GM12878 (cell line): ENCODE measurements around the gene CEND1. TPM values are rescaled to one million over a fixed set of nuclear protein-coding genes. Genes with fewer than 3 reads are reported as not detected.
A peak's percentile ranks its signal among the peaks of the same experiment; 100 is the strongest.

ENCODE experiments used
- ATAC-seq: fragments of 200-7000 bp; cut with Tn5 transposase; 3 replicates; pipeline ENCODE4 v1.9.1; 2020; ENCODE audit warnings: mild to moderate bottlenecking, moderate library complexity
- Bru-seq: library from RNA; stranded (reverse); fragments of 400-500 nt; gene quantifications from one replicate; lab custom pipeline; 2021; lab: Mats Ljungman, UMichigan
- BruChase-seq, 2 experiments: library from RNA; stranded (reverse); fragments of 400-500 nt; gene quantifications; one replicate each; lab custom pipeline; 2021; lab: Mats Ljungman, UMichigan
- BruUV-seq: library from RNA; stranded (reverse); fragments of 400-500 nt; replicated peaks from 2 replicates; lab custom pipeline; 2021; lab: Mats Ljungman, UMichigan
- CTCF ChIA-PET: fragments of 300-600 bp; sonication (Branson Sonifier 250); formaldehyde crosslinking; extraction: SDS; loops from one replicate; lab custom pipeline; 2021; ENCODE audit warnings: inconsistent platforms; lab: Yijun Ruan, JAX
- POLR2A ChIA-PET: fragments of 350-600 bp; formaldehyde crosslinking; extraction: SDS; loops from one replicate; lab custom pipeline; 2021; ENCODE audit warnings: inconsistent platforms; lab: Charles Lee
- RAD21 ChIA-PET: fragments of 300-600 bp; sonication (Branson Sonifier 250); formaldehyde crosslinking; loops from one replicate; lab custom pipeline; 2023; ENCODE audit warnings: antibody characterized with exemption; ENCODE audit not compliant: unreplicated experiment; lab: Charles Lee
- SMC1A ChIA-PET: fragments of 300-600 bp; sonication (Branson Sonifier 250); formaldehyde crosslinking; loops from one replicate; lab custom pipeline; 2023; ENCODE audit not compliant: unreplicated experiment, uncharacterized antibody; lab: Charles Lee
- DNase-seq: peaks from one replicate; pipeline ENCODE4 v3.0.0-alpha.2; 2011; ENCODE audit warnings: low read depth, low spot score
- FAIRE-seq: peaks from 3 replicates; lab custom pipeline; 2011; peaks lifted over from hg19 to GRCh38; lab: Jason Lieb, UNC
- H2AFZ ChIP-seq: 2 replicates; pipeline ENCODE4 v1.6.0; 2011; ENCODE audit warnings: low read depth, low read length, control low read depth; ENCODE audit not compliant: control insufficient read depth
- H3K27ac ChIP-seq: 2 replicates; pipeline ENCODE4 v1.5.1; 2011; ENCODE audit warnings: control low read depth; ENCODE audit not compliant: control insufficient read depth, insufficient read depth
- H3K27me3 ChIP-seq, 2 experiments: replicated peaks in 1 of 2; 2 replicates each; pipeline versions ENCODE4 v1.6.0 to v1.6.1; 2011; ENCODE audit warnings: low read length in 1 of 2; ENCODE audit not compliant: control insufficient read depth in 2 of 2, insufficient read depth in 2 of 2
- H3K36me3 ChIP-seq, 2 experiments: 2 replicates each; pipeline ENCODE4 v1.5.1; 2011; ENCODE audit warnings: low read length in 1 of 2; ENCODE audit not compliant: control insufficient read depth in 2 of 2, insufficient read depth in 2 of 2
- H3K4me1 ChIP-seq: 2 replicates; pipeline ENCODE4 v1.6.1; 2011; ENCODE audit warnings: mild to moderate bottlenecking, low read length, moderate library complexity, mixed read lengths; ENCODE audit not compliant: control insufficient read depth, insufficient read depth
- H3K4me2 ChIP-seq: 2 replicates; pipeline ENCODE4 v1.6.0; 2011; ENCODE audit warnings: control low read depth; ENCODE audit not compliant: control insufficient read depth, insufficient read depth
- H3K4me3 ChIP-seq: fragments of 200-600 bp; sonication (generic); 2 replicates; pipeline ENCODE4 v1.5.1; 2016
- H3K79me2 ChIP-seq: 2 replicates; pipeline ENCODE4 v1.6.0; 2011; ENCODE audit warnings: low read length; ENCODE audit not compliant: control insufficient read depth, insufficient read depth
- H3K9ac ChIP-seq: 2 replicates; pipeline ENCODE4 v1.8.0; 2011; ENCODE audit warnings: low read length, control low read depth, mixed read lengths; ENCODE audit not compliant: control insufficient read depth, insufficient read depth
- H3K9me3 ChIP-seq: replicated peaks from 3 replicates; pipeline ENCODE4 v1.5.1; 2011; ENCODE audit warnings: mild to moderate bottlenecking, low read length; ENCODE audit not compliant: control insufficient read depth, insufficient read depth
- H4K20me1 ChIP-seq: 2 replicates; pipeline ENCODE4 v1.6.0; 2011; ENCODE audit not compliant: control insufficient read depth, insufficient read depth
- E4F1 ChIP-seq: fragments of 450-650 bp; IDR thresholded peaks from 2 replicates; pipeline ENCODE4 v1.6.1; 2018; ENCODE audit warnings: borderline replicate concordance, mild to moderate bottlenecking; ENCODE audit not compliant: partially characterized antibody
- NFIC ChIP-seq: IDR thresholded peaks from 2 replicates; pipeline ENCODE4 v1.6.1; 2012; ENCODE audit warnings: low read depth, mild to moderate bottlenecking, inconsistent platforms, low read length, moderate library complexity
- POLR2A ChIP-seq: IDR thresholded peaks from 2 replicates; pipeline ENCODE4 v1.6.1; 2011; ENCODE audit warnings: low read depth, mild to moderate bottlenecking, low read length
- RCOR1 ChIP-seq: conservative IDR thresholded peaks from 2 replicates; pipeline ENCODE4 v1.6.1; 2012; ENCODE audit warnings: low read depth, low read length, improper control_type of control experiment
- SREBF2 ChIP-seq: IDR thresholded peaks from 2 replicates; pipeline ENCODE4 v1.6.1; 2012; ENCODE audit warnings: mild to moderate bottlenecking, low read length
- YBX1 ChIP-seq: fragments of 450-650 bp; IDR thresholded peaks from 2 replicates; pipeline ENCODE4 v1.6.1; 2016; ENCODE audit warnings: antibody characterized with exemption
- WGBS: methylation state at CpG from one replicate; pipeline ENCODE4 v1.1.6; 2016; ENCODE audit warnings: low lambda C conversion rate; ENCODE audit not compliant: insufficient replicate concordance, insufficient coverage; ENCODE audit errors: missing lambda C conversion rate; 5-methylcytosine and 5-hydroxymethylcytosine counted together
- in situ Hi-C: fragments of 300-500 bp; cut with MboI; formaldehyde crosslinking; loops from 9 replicates; pipeline ENCODE4 v1.14.3; 2018; ENCODE audit warnings: mixed read lengths
- intact Hi-C: fragments of 100-400 bp; cut with micrococcal nuclease; formaldehyde crosslinking; loops from one replicate; pipeline ENCODE4 v1.14.2; 2022; ENCODE audit not compliant: unreplicated experiment
- long read RNA-seq, 2 experiments: library from polyadenylated mRNA; unstranded; transcript quantifications; one replicate each; pipeline ENCODE4 v2.0.0, GENCODE V29; 2019 to 2020
- polyA minus RNA-seq, 3 experiments: library from RNA; depleted of rRNA, polyadenylated mRNA; stranded (reverse); fragments of >200 nt; gene quantifications; 2 replicates each; pipeline ENCODE4 v1.2.3, GENCODE V29; 2011
- polyA plus RNA-seq, 11 experiments: library from polyadenylated mRNA; depleted of rRNA in 4 of 11; unstranded in 6 of 11; stranded (reverse) in 5 of 11; fragments of >200 nt; fragmentation: Nextera tagmentation in 4 of 11; fragmentation: Illumina TruSeq in 1 of 11; extraction: Ambion mirVana in 4 of 11; extraction: Trizol in 1 of 11; gene quantifications; 1 replicate in 1 of 11; 2 replicates in 10 of 11; pipeline versions ENCODE4 v1.2.1 to v1.2.3, GENCODE V29; 2011 to 2016; ENCODE audit warnings: inconsistent platforms in 2 of 11, missing spikeins in 2 of 11, low read depth in 1 of 11
- total RNA-seq, 4 experiments: library from RNA; depleted of rRNA in 3 of 4; stranded (reverse); fragments of >200 nt in 3 of 4; fragmentation: Illumina TruSeq in 1 of 4; extraction: Trizol in 1 of 4; gene quantifications; 2 replicates each; pipeline versions ENCODE4 v1.2.1 to v1.2.3, GENCODE V29; 2013 to 2021
- TF ChIP-seq, protein P1 (sequence below): fragments of 450-650 bp; conservative IDR thresholded peaks from 2 replicates; pipeline ENCODE4 v1.6.1; 2017; ENCODE audit warnings: mild to moderate bottlenecking, moderate library complexity

Gene CEND1
- total RNA-seq (2013; cell fraction: nucleolus; rRNA removed): 0.59 and 1.2 TPM in 2 replicates
- 5.5 and 7.2 TPM in 2 replicates for total RNA-seq (2014; rRNA removed)
- 1.3 and 2.2 TPM in 2 replicates for total RNA-seq (2014; rRNA removed; fragmentation: Illumina TruSeq; extraction: Trizol)
- total RNA-seq (2021): 6.9 and 9.0 TPM in 2 replicates
- 0.83 TPM for polyA plus RNA-seq (2011; ENCODE audit: low read depth)
- 0.22 and 0.31 TPM in 2 replicates for polyA plus RNA-seq (2011; rRNA removed)
- 1.2 and 1.5 TPM in 2 replicates for polyA plus RNA-seq (2011; cell fraction: cytosol; rRNA removed)
- polyA plus RNA-seq (2011; cell fraction: nucleus; rRNA removed): 1.2 and 2.8 TPM in 2 replicates
- polyA plus RNA-seq (2012): 2.0 and 3.4 TPM in 2 replicates
- polyA plus RNA-seq (2014; fragmentation: Illumina TruSeq; extraction: Trizol): 0.35 and 1.4 TPM in 2 replicates
- polyA plus RNA-seq (2014; fragmentation: Nextera tagmentation; extraction: Ambion mirVana): under 1 TPM in 1 of 2 experiments, not detected in 1; 0.55 TPM
- 7.3 and 10.1 TPM in 2 replicates for polyA plus RNA-seq (2014; rRNA removed)
- polyA plus RNA-seq (2016; fragmentation: Nextera tagmentation; extraction: Ambion mirVana): 10 to 100 TPM; 12.7 to 13.6 TPM
- 0.21 TPM in 1 of 2 replicates, not detected in the other for polyA minus RNA-seq (2011; rRNA and poly(A)+ RNA removed)
- polyA minus RNA-seq (2011; cell fraction: cytosol; rRNA and poly(A)+ RNA removed): 0.67 and 1.4 TPM in 2 replicates
- 0.36 and 0.77 TPM in 2 replicates for polyA minus RNA-seq (2011; cell fraction: nucleus; rRNA and poly(A)+ RNA removed)
- Bru-seq, nascent RNA: percentile 42 among the genes with signal in this experiment
- BruChase-seq, experiment 1, labeled RNA remaining after a 6-hour chase: percentile 27 among the genes with signal in this experiment
- BruChase-seq, experiment 2, labeled RNA remaining after a 2-hour chase: percentile 39 among the genes with signal in this experiment
- long read RNA-seq, experiment 1, transcript CEND1-201 (2 exons, 1,649 nt): major isoform, 9 of 11 reads
- long read RNA-seq, experiment 1, partial matches to known transcripts: 0 of 11 reads
- long read RNA-seq, experiment 1, other reads (novel, unspliced or antisense): 2 of 11 reads
- long read RNA-seq, experiment 2, partial matches to known transcripts: 0 of 1 reads
- long read RNA-seq, experiment 2, other reads (novel, unspliced or antisense): 0 of 1 reads

- intact Hi-C loops: no loop called here
- no peak for FAIRE-seq
- peak within 1 kb of the TSS; percentile 63; the same call in 1 of the 2 replicates for H3K4me3 ChIP-seq
Observed at GRCh38 chr11:789943-790342, at the start of gene CEND1. Gene CEND1 (minus strand): TSS chr11:790090. CDS start chr11:788576, 1,514 bp downstream.

More at GRCh38 chr11:789943-790342, at the start of gene CEND1:
- Histone ChIP-seq H3K9ac (peak within 1 kb of the TSS; percentile 56), H2AFZ (no peak within 1 kb of the TSS), H3K4me2 (peak within 1 kb of the TSS; percentile 59), H3K27ac (peak within 1 kb of the TSS; percentile 11; the same call in 1 of the 2 replicates), H4K20me1 (no peaks in the 10 kb centered on the region), H3K36me3 (peaks cover 0 to 9% of the 10 kb centered on the region in 2 experiments; a peak in 2 of 4 replicates), H3K4me1 (peaks cover 10% of the 10 kb centered on the region), H3K9me3 (no peaks in the 10 kb centered on the region), H3K79me2 (peaks cover 3% of the 10 kb centered on the region; the same call in 1 of the 2 replicates), H3K27me3 (no peaks in the 10 kb centered on the region)
- peak; percentile 66 for ATAC-seq
- POLR2A ChIA-PET: interaction anchor here (0.9 kb wide), 1 partner anchor 102 kb away, joined by 3 read pairs; no protein-coding TSS in a partner anchor
- CTCF ChIA-PET: no interaction called here
- SMC1A ChIA-PET: no interaction called here
- RAD21 ChIA-PET: no interaction called here
- 11% methylated on average over 7 of the region's 44 CpGs for WGBS
- no peak for DNase-seq
- in situ Hi-C loops: no loop called here
- BruUV-seq: no TSS peak
- peak; percentile 55; the same call in 1 of the 2 replicates for TF ChIP-seq POLR2A
- TF ChIP-seq YBX1: no peak
- TF ChIP-seq, protein P1, sequence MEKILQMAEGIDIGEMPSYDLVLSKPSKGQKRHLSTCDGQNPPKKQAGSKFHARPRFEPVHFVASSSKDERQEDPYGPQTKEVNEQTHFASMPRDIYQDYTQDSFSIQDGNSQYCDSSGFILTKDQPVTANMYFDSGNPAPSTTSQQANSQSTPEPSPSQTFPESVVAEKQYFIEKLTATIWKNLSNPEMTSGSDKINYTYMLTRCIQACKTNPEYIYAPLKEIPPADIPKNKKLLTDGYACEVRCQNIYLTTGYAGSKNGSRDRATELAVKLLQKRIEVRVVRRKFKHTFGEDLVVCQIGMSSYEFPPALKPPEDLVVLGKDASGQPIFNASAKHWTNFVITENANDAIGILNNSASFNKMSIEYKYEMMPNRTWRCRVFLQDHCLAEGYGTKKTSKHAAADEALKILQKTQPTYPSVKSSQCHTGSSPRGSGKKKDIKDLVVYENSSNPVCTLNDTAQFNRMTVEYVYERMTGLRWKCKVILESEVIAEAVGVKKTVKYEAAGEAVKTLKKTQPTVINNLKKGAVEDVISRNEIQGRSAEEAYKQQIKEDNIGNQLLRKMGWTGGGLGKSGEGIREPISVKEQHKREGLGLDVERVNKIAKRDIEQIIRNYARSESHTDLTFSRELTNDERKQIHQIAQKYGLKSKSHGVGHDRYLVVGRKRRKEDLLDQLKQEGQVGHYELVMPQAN: no peak
- TF ChIP-seq NFIC: no peak
- no peak for TF ChIP-seq E4F1
- TF ChIP-seq RCOR1: 0 out of 2 replicates have a peak, but pooled peaks have one; percentile 42
- no peak for TF ChIP-seq SREBF2
